NCI-H2029 (cell line): ENCODE results near the gene CCDC141.

Source experiments
- DNase-seq: peaks from one replicate; lab custom pipeline; 2025; lab: John Stamatoyannopoulos, UW

The CCDC141 gene

DNA sequence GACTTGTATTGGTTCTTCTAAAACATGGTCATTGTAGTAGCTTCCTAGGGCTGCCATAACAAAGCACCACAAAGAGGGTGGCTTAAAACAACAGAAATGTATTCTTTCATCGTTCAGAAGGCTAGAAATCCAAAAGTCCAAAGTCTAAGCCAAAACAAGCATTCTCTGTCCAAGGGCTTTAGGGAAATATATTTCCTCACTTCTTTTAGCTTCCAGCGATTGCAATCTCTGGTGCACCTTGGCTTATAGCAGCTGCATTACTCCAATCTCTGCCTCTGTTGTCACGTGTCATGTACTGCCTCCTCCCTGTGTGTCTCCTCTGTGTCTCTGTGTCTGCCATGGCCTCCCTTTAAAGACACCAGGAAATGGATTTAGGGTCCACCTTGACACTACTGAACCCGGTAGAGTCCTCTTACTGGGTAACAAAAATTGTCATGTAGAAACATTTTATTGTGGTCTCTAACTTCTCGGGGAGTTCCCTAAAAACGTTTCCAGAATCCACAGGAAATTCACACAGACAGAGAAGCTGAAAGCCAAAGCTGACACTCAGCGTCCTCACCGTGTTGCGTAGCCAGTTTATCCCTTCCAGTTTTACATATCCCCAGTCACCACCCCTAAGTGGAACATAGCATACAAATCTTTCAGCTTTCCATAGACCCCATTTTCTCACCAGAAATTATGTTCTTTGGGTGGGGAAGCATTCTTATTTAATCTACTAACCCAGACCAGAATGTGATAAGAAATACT is 222.0 kb downstream of the CCDC141 start:
- DNase-seq, result no peak

DNA sequence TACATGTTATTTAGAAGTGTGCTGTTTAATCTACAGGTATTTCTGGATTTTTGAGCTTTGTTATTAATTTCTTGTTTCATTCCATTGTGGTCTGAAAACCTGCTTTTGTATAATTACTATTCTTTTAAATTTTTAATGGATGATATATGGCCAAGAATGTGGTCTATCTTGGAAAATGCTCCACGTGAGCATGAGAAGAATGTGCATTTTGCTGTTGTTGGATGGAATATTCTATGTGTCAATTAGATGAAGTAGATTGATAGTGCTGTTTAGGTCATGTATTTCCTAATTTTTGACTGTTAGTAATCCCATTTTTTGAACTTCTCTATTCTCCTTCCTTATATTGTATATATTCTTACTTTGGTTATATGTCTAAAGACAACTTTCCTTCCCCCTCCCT is 222.8 kb downstream of the CCDC141 start:
- DNase-seq, result no peak

DNA sequence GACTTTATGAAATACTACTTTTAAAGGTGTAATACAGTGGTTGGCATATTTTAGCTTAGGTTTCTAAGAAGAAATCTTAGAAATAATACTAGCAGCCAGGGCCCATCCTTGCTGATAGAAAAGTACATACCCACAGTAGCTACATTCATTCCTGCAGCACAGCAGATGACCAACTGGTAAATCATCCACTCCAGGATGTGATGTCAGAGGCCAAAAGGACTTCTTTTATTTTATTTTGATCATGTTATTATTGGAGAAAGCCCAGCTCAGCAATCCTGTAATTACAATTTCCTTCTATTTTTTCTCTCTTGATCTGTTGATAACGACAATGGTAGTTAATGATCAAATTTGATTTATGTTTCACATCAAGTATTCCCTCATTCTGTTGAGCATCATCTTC is 224.8 kb downstream of the CCDC141 start:
- DNase-seq, result no peak

DNA sequence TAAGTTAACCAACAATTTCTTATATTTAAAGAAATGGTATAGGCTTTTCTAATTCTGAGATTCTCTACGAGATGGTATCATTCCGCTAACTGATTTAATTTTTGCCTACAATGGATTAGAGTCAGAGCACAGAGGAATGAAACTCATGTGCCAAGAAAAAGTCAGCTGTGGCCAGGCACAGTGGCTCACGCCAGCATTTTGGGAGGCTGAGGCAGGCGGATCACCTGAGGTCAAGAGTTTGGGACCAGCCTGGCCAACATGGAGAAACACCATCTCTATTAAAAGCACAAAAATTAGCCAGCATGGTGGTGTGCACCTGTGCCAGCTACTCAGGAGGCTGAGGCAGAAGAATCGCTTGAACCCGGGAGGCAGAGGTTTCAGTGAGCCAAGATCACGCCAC is 225.8 kb downstream of the CCDC141 start:
- no peak for DNase-seq

DNA sequence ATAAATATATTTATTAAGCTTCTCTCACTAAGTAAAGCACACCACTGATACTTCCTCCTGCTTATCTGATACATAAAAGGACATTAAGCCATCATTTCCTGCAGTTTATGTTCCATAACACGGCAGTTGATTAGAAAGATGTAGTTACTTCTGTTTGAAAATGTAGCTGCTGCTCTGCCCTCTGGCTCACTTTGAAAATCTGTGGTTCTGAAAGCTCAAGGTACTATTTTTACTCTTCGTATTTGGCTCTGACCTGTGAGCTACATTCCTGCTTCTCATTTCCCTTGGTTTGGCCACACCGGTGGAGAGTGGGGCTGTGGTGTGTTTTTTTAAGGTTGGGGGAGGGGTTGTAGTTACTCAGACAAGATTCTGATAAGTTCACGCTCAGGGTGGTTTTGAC is 229.9 kb downstream of the CCDC141 start:
- DNase-seq, result no peak

DNA sequence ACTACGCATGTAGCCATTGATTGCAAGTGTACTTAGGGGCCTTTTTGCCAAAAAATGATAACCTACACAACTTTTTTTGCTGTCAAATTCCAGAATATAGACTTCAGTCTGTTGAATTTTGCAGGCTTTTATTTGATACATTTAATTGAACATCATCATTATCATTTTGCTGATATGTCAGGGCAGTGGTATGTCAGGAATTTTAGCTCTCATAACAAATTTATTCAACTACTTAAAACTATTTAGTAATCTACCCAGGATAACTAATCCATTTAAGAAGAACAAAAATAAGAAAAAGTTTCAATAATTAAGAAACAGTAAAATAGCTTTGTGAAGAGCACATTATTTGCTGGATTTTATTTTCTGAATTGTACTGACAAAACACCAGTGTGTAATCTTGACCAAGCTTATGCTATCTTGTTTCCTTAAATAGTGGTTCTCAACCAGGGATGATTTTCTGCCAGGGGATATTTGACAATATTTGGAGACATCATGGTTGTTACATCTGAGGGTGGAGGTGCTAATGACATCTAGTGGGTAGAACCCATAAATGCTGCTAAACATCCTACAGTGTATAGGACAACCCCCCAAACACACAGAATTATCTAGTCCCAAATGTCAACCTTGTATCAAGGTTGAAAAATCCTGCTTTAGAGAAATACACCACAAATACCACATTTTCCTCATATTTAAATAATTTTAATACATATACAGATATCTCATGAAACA is 230.6 kb downstream of the CCDC141 start:
- no peak for DNase-seq

DNA sequence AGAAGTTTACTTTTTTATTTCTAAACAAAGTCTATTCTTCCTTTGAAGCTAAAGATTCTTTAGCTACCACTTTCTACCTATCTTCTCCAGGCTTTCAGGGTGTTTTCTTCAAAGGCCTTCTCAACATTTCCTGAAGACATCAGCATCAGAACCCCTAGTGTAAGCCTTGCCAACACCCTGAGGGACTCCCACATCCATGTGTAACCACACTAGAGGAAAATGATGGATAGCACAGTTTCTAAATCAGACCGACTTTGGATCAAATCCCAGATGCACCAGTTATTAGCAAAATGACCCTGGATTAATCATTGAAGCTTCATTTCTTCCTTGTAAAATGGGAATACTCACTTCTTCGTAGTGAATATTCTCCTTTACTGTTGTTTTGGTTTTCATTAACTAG is 238.0 kb downstream of the CCDC141 start:
- DNase-seq, result no peak

DNA sequence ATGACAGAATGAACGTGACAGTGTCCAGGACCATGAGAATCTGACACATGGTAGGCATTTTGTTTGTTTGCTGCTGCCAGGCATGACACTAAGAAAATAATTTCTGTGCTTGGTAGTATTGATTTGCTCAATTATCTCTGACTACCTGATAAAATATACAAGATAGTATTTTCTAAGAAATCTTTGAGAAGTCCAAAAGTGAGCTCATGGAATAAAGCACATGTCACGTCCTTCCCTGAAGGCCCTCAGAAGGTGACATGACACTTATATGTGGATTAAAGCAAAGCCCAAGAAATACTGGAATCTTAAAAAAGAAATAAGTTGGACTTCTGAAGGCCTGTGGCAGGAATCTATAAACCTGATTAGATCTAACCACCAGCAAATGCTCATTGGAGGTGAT is 238.9 kb downstream of the CCDC141 start:
- DNase-seq, result no peak

DNA sequence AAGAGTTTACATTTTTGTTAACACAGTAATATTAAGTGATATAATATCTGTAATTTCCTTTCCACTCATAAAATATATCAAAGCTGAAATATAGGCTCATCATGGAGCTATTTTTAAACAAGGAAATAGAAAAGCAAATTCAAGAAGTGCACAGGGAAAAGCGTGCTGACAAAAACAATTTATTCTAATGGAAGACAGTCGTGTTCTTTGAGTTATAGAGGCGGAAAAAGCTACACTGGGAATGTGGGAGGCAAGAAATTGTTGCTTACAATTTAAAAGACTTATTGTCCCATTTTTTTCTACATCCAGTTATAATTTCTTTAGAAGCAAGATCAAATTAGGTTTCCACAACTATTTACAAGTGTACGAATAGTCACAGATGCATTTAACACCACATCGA is 239.5 kb downstream of the CCDC141 start:
- DNase-seq, result no peak

DNA sequence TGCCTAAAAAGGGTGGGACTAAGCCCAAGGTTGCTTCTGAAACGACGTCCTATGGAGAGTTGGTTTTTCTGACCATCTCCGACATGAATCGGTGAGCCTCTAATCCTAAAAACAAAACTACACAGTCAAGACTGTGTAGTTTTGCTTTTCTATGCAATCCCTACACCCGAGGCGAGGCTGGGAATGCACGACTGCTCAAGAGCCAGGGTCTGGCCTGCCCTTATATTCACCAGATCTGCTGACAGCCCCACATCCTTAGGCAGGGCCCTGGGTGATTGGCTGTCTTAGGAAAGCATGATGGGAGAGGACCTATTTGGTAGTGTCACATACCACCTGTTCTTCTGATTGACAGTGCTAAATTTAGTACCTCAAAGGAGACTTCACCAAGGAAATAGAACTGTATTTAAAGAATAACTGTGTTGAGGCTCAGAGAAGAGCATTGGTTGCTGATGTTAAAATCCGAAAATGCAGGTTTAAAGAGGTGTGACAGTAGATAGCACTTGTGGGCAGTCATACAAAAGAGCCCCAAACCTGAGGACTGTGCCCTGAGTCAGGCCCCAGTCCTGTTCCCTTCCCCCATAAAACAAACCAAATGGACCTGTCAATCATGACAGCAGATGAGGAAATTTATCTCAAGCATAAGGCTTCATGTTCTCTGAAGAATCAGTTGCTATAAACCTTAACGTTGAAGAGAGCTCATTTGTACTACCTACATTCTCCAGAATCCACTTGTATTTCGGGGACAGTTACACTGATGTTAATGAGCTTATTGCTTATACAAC is 242.5 kb downstream of the CCDC141 start, which contains the start of gene TTN:
Gene TTN (minus strand): TSS at position 197 of the 782 bp plus-strand sequence. CDS start 2,781 bp downstream, outside the sequence.
- DNase-seq, result no peak

DNA sequence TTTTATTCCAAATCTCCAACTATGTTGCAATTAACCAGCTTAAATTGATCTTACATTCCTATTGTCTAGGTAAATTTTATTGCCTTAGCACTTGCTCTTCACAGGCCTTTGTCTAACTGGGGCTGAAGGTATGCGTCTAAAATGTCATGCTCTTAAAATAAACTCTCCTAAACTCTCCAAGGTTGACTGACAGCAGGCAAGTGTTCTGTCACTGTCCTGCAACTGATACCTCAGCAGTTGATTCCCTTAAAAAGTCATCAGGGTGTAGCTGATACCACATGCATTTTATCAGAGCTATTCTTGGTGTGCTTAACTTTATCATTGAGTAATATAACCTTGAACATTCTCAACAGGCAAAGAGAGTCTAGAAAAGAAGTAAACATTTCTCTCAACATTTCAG is 243.4 kb downstream of the CCDC141 start:
- DNase-seq, result no peak

DNA sequence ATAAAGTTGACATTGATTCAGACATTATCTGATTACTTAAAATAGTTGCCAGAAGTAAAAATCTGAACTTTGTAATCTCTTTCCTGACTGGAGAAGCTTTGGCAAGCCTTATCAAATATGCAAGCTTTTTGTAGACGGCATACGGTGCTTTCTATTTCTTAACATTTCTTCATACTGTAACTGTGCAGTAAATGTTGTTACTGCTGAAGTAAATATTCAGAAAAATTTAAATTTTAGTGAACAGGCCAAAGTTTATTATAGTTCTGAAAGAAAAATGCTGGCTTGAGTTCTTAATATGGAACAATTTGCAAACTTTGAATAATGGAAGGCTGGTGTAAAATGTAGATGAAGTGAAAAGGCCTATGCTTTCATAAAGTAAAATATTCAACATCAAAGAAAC is 244.5 kb downstream of the CCDC141 start:
- no peak for DNase-seq

DNA sequence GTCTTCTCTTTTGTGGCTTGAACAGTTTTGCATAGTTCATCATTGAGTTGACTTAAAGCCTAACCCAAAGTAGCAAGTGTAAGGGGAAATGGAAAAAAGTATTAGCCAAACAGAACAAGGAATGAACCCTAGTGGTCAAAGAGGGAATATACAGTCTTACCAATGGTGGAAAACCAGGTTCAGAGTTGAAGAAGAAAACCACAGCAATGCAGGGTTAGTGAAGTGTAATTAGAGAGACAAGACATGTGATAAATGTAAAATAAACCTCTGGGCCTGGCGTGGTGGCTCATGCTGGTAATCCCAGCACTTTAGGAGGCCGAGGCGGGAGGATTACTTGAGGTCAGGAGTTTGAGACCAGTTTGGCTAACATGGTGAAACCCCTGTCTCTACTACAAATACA is 245.1 kb downstream of the CCDC141 start:
- DNase-seq, result no peak

DNA sequence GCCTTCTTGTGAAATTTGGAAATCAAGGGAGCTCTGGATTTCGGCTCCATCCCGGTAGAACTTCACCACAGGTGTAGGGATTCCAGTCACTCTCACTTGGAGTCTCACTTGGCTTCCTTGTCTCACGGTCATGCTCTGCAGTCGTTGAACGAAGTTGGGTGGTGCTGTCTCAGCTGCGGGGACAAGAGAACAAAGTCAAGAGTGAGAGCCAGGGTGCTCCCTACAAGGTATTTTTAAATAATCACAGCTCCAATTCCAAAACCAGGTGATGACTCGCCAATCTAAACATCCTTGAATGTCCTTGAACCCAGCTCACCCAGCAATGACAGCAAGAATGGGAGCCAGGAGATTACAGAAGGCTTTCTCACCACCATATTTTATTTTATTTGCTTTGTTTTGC is 249.4 kb downstream of the CCDC141 start:
- no peak for DNase-seq

DNA sequence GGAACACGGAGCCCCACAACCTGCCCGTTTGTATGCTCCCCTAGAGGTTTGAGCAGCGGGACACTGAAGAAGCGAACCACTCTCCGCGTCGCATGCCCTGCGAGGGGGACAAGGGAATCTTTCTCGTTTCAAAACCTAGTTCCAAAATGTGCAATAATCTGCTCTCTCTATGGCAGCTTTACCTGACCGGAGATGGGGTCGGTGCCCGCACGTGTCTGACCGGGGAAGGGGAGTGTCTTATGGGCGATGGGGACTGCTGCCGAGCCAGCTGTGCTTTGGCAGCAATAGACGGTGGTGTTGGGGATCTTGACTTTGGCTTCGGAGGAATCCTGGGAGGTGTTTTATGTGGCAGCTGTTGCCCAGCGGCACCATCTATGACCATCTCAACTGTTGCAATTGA is 250.6 kb downstream of the CCDC141 start:
- DNase-seq, result no peak

DNA sequence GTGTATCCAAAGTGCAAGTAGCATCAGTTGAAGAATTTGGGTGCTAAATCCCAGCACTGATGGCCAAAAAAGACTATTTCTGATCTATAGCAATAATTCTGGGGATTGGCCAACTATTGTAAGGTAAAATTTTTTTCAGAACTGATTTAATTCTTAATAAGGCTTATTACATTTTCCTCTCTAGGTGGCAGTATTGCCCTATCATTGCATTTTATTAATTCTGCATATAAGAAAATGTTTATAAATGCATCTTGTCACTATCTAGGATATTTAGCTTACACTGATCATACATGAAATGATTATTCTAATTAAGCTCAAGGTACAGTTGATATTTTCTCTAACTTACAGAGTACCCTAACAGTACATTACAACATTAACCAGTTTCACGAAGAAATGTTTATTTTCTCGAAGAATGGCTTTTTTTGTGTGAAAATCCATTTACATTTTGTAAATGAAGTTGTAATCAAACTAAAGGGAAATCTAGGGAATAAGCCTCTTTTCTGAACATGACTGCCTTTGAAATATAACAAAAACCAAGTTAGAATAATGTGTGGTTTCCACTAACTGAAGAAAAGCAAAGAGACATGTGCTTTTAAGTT is 253.8 kb downstream of the CCDC141 start:
- no peak for DNase-seq

DNA sequence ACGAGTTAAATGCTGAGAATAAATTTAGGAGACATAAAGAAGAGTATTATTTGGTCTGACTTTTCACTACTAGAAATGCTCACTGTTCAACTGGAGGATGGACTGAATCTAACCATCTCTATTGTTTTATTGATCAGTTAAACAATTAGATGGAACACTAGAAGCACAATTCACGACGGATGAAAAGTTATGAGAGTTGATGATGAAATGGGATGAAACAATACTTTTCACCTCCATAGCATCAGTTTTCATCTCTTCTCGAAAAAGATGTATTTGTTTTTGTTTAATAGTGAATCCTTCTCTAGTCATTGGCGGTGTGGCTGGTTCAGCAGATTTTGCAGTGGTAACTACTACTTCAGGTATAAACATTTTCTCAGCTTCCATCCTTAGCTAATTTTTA is 262.0 kb downstream of the CCDC141 start:
- no peak for DNase-seq

DNA sequence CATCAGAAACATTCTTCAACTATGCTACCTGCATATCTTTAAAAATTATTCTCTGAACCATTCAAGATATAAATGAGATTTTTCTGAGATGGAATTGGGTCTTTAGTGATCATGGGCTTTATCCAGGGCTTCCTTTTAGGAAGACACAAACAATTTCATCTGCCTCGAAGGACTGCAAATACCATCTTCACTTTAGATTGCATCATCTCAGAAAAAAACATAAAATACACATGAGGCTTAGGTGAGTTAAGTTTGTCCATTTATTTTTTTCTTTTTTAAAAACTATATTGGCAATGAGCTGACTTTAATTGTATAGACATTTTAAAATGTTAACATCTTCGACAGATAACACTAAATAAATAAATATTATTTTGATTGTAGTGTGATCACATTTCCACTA is 262.8 kb downstream of the CCDC141 start:
- DNase-seq, result no peak

DNA sequence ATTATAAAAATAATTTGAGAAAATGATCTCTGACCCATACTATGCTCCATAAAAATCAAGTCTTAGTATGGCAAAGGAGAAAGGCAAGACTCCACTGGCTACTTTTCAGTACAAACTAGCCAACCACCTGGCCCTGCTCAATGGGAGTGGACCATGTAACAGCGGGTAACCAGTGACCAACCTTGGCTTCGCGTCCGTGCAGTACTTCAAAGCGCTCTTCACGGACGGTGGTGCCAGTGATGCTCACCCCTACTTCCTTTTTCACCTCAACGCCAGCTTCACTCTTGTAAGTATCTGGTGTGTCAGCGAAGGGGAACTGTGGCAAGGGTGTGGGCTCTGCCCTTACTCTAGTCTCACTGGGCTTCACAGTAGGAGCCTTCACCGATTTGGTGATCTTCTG is 266.0 kb downstream of the CCDC141 start:
- no peak for DNase-seq

DNA sequence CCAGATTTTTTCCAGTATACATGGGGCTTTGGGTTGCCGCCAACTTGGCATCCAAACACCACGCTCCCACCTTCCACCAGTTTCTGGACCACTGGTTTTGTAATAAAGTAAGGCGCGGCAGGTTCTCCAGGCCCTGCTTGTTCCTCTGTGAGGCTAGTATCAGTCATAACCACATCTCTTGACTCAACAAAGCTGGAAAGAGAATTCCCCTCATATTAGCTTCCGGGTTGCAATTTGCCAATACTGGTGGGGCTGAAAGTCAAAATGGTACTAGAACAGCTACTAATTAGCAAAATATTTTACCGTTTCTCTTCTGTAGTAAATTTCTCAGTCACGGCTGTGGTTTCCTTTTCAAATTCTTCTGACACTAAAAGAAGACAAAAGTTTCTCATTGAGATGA is 267.7 kb downstream of the CCDC141 start:
- no peak for DNase-seq
